Large intestine (tissue), 3 donors: Measurements from ENCODE around the gene FOXS1. TPM values are rescaled to one million over a fixed set of nuclear protein-coding genes. Genes with fewer than 3 reads are reported as not detected.

Source experiments
- DNase-seq, 2 donors: peaks; one replicate each; pipeline versions ENCODE4 v3.0.0 to v3.0.0-alpha.2; 2013
- H3K27ac ChIP-seq: one replicate; pipeline ENCODE4 v1.5.1; 2013; ENCODE audit warnings: low read length
- H3K27me3 ChIP-seq: 2 replicates; pipeline ENCODE4 v1.6.1; 2013; ENCODE audit warnings: low read length; ENCODE audit not compliant: control insufficient read depth, insufficient read depth
- H3K36me3 ChIP-seq: 2 replicates; pipeline ENCODE4 v1.6.1; 2013; ENCODE audit warnings: low read length; ENCODE audit not compliant: control insufficient read depth, insufficient read depth
- H3K4me1 ChIP-seq: one replicate; pipeline ENCODE4 v1.6.1; 2013; ENCODE audit warnings: low read length; ENCODE audit not compliant: control insufficient read depth, insufficient read depth
- H3K4me3 ChIP-seq: one replicate; pipeline ENCODE4 v1.5.1; 2013; ENCODE audit warnings: low read length
- H3K9me3 ChIP-seq: one replicate; pipeline ENCODE4 v1.6.1; 2013; ENCODE audit warnings: mild to moderate bottlenecking, low read depth, low read length, moderate library complexity; ENCODE audit not compliant: control insufficient read depth
- WGBS: methylation state at CpG from one replicate; pipeline ENCODE4 v1.1.5; 2013; ENCODE audit warnings: low lambda C conversion rate; ENCODE audit not compliant: insufficient coverage; 5-methylcytosine and 5-hydroxymethylcytosine counted together
- polyA plus RNA-seq: library from polyadenylated mRNA; unstranded; fragments of 120-200 nt; gene quantifications from one replicate; pipeline ENCODE4 v1.2.1, GENCODE V29; 2013

FOXS1 gene
- polyA plus RNA-seq, 1 donor: 0.96 TPM

DNA sequence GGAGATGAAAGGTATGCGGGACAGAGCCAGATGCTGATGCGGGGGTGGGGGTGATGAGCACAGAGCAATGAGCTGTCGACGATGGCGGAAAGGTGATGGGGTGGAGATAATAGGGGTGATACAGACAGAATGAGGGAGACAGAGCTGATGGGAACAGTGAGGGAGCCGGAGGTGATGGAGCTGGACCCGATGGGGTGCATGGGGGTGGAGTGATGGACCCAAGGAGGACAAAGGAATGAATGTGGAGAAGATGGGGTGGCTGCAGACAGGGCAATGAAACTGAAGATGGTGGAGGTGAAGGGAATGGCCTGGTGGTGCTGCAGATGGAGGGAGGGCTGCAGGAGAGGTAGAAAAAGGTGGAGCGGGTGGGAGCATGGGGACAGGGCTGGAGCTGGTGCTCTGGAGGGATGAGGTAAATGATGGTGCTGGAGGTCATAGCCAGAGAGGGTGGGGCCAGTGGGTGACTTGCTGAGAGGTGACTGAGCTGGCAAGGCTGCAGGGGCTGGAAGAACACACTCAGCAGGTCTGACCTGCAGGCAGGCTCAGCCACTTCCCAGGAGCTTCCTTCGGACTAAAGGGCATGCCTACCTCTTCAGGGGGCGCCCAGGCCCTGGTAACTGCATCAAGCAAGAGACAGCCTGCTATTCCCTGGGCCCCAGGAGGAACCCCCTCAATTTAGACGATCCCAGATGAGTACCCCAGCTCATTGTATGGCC lies 6.0 kb upstream of the FOXS1 start:
- Histone ChIP-seq H3K27ac (no peak overlapping the region), H3K27me3 (peaks cover 38% of the 10 kb centered on the region), H3K4me1 (no peaks in the 10 kb centered on the region), H3K9me3 (no peaks in the 10 kb centered on the region), H3K4me3 (no peak overlapping the region), H3K36me3 (no peaks in the 10 kb centered on the region)
- WGBS: 57% methylated on average over 6 of the region's 11 CpGs
- DNase-seq: no peak

GRCh38 chr20:31849306-31849930 lies 4.0 kb upstream of the FOXS1 start:
- Histone ChIP-seq H3K27ac (no peak overlapping the region), H3K27me3 (peaks cover 36% of the 10 kb centered on the region), H3K4me3 (no peak overlapping the region), H3K9me3 (no peaks in the 10 kb centered on the region), H3K4me1 (no peaks in the 10 kb centered on the region), H3K36me3 (no peaks in the 10 kb centered on the region)
- no peak for DNase-seq
- no CpG with 5 or more reads among the region's 45 CpGs for WGBS

- no peak for DNase-seq
- Histone ChIP-seq H3K27me3 (peaks cover 36% of the 10 kb centered on the region), H3K36me3 (no peaks in the 10 kb centered on the region), H3K9me3 (no peaks in the 10 kb centered on the region), H3K4me1 (no peaks in the 10 kb centered on the region), H3K4me3 (no peak overlapping the region), H3K27ac (no peak overlapping the region)
- no CpG with 5 or more reads among the region's 32 CpGs for WGBS
Observed at GRCh38 chr20:31848088-31848999, 2.9 kb upstream of the FOXS1 start.

DNA sequence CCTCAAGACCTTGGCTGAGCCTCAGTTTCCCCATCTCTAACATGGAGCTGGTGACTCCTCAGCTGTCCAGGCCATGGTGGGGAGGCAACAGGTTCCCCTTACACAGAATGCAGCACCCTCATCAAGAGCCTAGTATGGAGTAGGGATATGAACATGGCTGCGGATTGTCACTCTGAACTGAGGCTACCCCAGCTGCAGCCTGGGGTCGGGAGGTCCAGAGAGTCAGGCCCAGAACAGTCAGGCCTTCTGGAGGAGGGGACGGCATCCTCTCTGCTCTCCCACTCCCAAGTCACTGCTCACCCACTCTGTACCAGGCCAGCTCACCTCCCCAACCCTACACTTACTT lies 1.4 kb upstream of the FOXS1 start:
- Histone ChIP-seq H3K36me3 (no peaks in the 10 kb centered on the region), H3K27me3 (peaks cover 31% of the 10 kb centered on the region), H3K9me3 (no peaks in the 10 kb centered on the region), H3K27ac (no peak overlapping the region), H3K4me3 (no peak overlapping the region), H3K4me1 (no peaks in the 10 kb centered on the region)
- no CpG with 5 or more reads among the region's 3 CpGs for WGBS
- no peak for DNase-seq

GRCh38 chr20:31844737-31845299 lies 586 bp downstream of the FOXS1 start:
- no CpG with 5 or more reads among the region's 28 CpGs for WGBS
- Histone ChIP-seq H3K27ac (no peak overlapping the region), H3K27me3 (peaks cover 12% of the 10 kb centered on the region), H3K4me3 (no peak overlapping the region), H3K9me3 (no peaks in the 10 kb centered on the region), H3K36me3 (no peaks in the 10 kb centered on the region), H3K4me1 (no peaks in the 10 kb centered on the region)
- DNase-seq: no peak

DNA sequence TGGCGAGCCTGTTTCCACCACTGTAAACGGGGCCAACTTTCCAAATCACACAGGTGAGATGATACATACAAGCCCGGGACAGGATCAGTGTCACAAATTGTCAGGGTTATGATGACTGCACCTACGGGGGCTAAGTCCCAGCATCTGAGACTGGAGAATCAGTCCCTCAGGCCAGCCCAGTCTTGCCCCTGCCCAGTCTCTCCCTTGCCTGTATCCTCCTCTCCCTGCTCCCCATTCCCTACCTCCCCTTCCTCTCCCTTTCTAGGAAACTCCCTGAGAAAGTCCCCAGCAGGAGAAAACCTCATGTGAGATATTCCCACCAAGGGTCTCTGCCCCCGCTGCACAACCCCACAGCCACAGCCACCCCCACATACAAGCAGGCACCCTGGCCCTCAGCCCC lies 1.5 kb downstream of the FOXS1 start:
- Histone ChIP-seq H3K4me3 (no peak overlapping the region), H3K36me3 (no peaks in the 10 kb centered on the region), H3K9me3 (no peaks in the 10 kb centered on the region), H3K4me1 (no peaks in the 10 kb centered on the region), H3K27me3 (peaks cover 3% of the 10 kb centered on the region), H3K27ac (no peak overlapping the region)
- no peak for DNase-seq
- no CpG with 5 or more reads among the region's 5 CpGs for WGBS

DNA sequence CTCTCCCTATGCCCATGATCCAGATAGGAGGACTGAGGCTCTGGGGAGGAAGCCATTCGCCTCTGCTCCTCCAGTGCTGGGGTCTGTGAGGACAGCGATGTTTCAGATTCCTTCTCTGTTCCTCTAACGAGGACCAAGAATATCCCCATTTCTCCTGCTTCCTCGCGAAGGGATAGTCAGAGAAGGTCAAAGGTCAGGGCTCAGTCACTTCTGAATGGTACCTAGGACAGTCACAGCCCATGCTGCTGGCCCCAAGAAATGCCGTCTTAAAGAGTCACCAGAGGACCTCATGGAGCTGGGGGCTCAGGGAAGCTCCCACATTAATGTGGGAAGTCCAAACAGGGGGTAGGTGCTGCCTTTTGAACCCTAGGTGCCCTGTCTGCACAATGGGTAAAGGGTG lies 2.1 kb downstream of the FOXS1 start:
- Histone ChIP-seq H3K36me3 (no peaks in the 10 kb centered on the region), H3K9me3 (no peaks in the 10 kb centered on the region), H3K4me1 (no peaks in the 10 kb centered on the region), H3K4me3 (no peak overlapping the region), H3K27ac (no peak overlapping the region), H3K27me3 (peaks cover 6% of the 10 kb centered on the region)
- no peak for DNase-seq
- no CpG with 5 or more reads among the region's 6 CpGs for WGBS

DNA sequence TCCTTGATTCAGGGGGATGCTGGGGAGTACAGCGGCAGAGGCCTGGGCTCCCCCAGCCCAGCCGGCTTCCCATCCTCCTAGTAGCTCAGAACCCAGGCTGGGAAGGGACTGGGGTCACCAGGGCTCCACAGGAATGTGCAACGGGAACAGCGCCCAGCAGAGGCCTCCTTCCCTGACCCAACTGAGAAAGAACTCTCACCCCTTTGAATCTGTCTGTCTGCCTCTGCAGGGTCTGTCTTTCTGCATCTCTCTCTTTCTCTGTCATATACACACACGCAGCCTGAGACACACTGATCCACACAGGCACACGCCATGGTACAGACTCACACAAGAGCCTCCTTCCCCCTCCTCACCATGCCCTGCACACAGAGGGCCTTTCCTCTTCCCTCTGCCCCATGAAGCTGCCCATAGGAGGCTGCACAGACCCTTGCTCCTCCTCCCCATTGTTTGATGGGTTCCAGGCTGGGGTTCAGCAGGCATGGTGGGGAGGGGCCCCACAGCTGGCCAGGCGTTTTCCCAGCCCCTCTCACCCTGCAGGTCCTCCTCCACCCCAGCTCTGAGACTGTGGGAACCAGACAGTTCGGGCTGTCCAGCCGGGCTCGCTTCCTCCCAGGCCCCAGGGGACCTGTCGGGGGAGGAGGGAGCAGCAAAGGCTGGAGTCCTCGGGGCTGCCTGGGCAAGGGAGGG lies 2.8 kb downstream of the FOXS1 start:
- no peak for DNase-seq
- no peak overlapping the region for H3K27ac ChIP-seq
- no CpG with 5 or more reads among the region's 12 CpGs for WGBS

GRCh38 chr20:31841928-31842327 lies 3.5 kb downstream of the FOXS1 start:
- WGBS: no CpG with 5 or more reads among the region's 8 CpGs
- Histone ChIP-seq H3K4me1 (no peaks in the 10 kb centered on the region), H3K9me3 (no peaks in the 10 kb centered on the region), H3K27me3 (peaks cover 6% of the 10 kb centered on the region), H3K36me3 (no peaks in the 10 kb centered on the region), H3K27ac (no peak overlapping the region), H3K4me3 (no peak overlapping the region)
- DNase-seq: peak in 1 of 2 donors; percentile 38

More for the DNA sequence above, 2.8 kb downstream of the FOXS1 start:
- Histone ChIP-seq H3K4me3 (no peak overlapping the region), H3K9me3 (no peaks in the 10 kb centered on the region), H3K27me3 (peaks cover 6% of the 10 kb centered on the region), H3K36me3 (no peaks in the 10 kb centered on the region), H3K4me1 (no peaks in the 10 kb centered on the region)
